Effector CD8-positive, alpha-beta T cell (primary cell): ENCODE results near the gene RASSF7.
A peak's percentile ranks its signal among the peaks of the same experiment; 100 is the strongest.
"Not testable (repeated sequence)": the region's sequence is repeated elsewhere in the genome, so short reads cannot be mapped to it uniquely, and the experiment has no call there.

Experiments used
- DNase-seq: peaks from one replicate; lab custom pipeline; 2025; lab: John Stamatoyannopoulos, UW

Gene RASSF7

GRCh38 chr11:567011-567628 lies 6.3 kb downstream of the RASSF7 start:
- no peak for DNase-seq

GRCh38 chr11:567629-568292 lies 7.0 kb downstream of the RASSF7 start:
- DNase-seq, result peak; percentile 26

- DNase-seq, result peak; percentile 88
These were observed 7.8 kb downstream of the RASSF7 start for GRCh38 chr11:568306-569157.

- DNase-seq, result no peak
These were observed 8.6 kb downstream of the RASSF7 start for GRCh38 chr11:569158-569885.

GRCh38 chr11:571802-572185 lies 11.0 kb downstream of the RASSF7 start:
- DNase-seq, result no peak

GRCh38 chr11:573146-573759 lies 12.5 kb downstream of the RASSF7 start:
- DNase-seq, result no peak

GRCh38 chr11:574031-574570 lies 13.3 kb downstream of the RASSF7 start:
- not testable (repeated sequence) for DNase-seq

- no peak for DNase-seq
These were observed 14.0 kb downstream of the RASSF7 start for GRCh38 chr11:574632-575312.

- DNase-seq, result peak; percentile 94
These were observed 14.7 kb downstream of the RASSF7 start for GRCh38 chr11:575313-575995.

GRCh38 chr11:575996-576768 lies 15.4 kb downstream of the RASSF7 start, which contains the start of gene PHRF1:
PHRF1 (plus strand) TSS chr11:576470; CDS start chr11:581513, 5,043 bp downstream.
- peak; percentile 94 for DNase-seq

GRCh38 chr11:576811-577610 lies 16.2 kb downstream of the RASSF7 start:
- DNase-seq, result no peak

- DNase-seq, result no peak
These were observed 16.8 kb downstream of the RASSF7 start for GRCh38 chr11:577611-577894.

GRCh38 chr11:578276-579035 lies 17.7 kb downstream of the RASSF7 start:
- no peak for DNase-seq

- no peak for DNase-seq
These were observed 19.2 kb downstream of the RASSF7 start for GRCh38 chr11:579830-580601.

GRCh38 chr11:581342-581741 lies 20.6 kb downstream of the RASSF7 start:
- DNase-seq, result no peak

- no peak for DNase-seq
These were observed 21.0 kb downstream of the RASSF7 start for GRCh38 chr11:581752-582151.

GRCh38 chr11:584287-584686 lies 23.5 kb downstream of the RASSF7 start:
- DNase-seq, result no peak
